Gastrocnemius medialis (tissue), 4 donors: ENCODE measurements around the gene VAT1L. TPM values are rescaled to one million over a fixed set of nuclear protein-coding genes. Genes with fewer than 3 reads are reported as not detected.

Experiments used
- ATAC-seq, 2 donors: fragments of 150-250 bp; one replicate each; pipeline ENCODE4 v1.9.1; 2016
- DNase-seq, 2 donors: peaks; one replicate each; pipeline ENCODE4 v3.0.0-alpha.2; 2019
- H3K27ac ChIP-seq, 4 donors: fragments of 200-600 bp; sonication (generic); 1 replicate in 1 of 4; 2 replicates in 3 of 4; pipeline ENCODE4 v1.5.1; 2016 to 2018; ENCODE audit warnings: mild to moderate bottlenecking in 2 of 4, moderate library complexity in 1 of 4
- H3K27me3 ChIP-seq, 3 donors: fragments of 200-600 bp; sonication (generic) in 2 of 3; 1 replicate in 1 of 3; 2 replicates in 2 of 3; pipeline versions ENCODE4 v1.5.1 to v1.6.0; 2016 to 2019; ENCODE audit warnings: mild to moderate bottlenecking in 1 of 3, moderate library complexity in 1 of 3
- H3K36me3 ChIP-seq, 2 donors: fragments of 200-600 bp; sonication (generic) in 1 of 2; one replicate each; pipeline ENCODE4 v1.5.1; 2017 to 2018
- H3K4me1 ChIP-seq, 2 donors: fragments of 200-600 bp; sonication (generic) in 1 of 2; one replicate each; pipeline ENCODE4 v1.5.1; 2016 to 2017; ENCODE audit warnings: mild to moderate bottlenecking in 2 of 2
- H3K4me3 ChIP-seq, 4 donors: fragments of 200-600 bp; sonication (generic) in 3 of 4; 1 replicate in 1 of 4; 2 replicates in 3 of 4; pipeline ENCODE4 v1.5.1; 2016 to 2019; ENCODE audit warnings: mild to moderate bottlenecking in 2 of 4
- H3K9me3 ChIP-seq, 3 donors: fragments of 200-600 bp; sonication (generic) in 2 of 3; 1 replicate in 1 of 3; 2 replicates in 2 of 3; pipeline ENCODE4 v1.5.1; 2016 to 2019
- CTCF ChIP-seq, 5 experiments: fragments of 450-650 bp in 3 of 5; fragments of 200-600 bp in 2 of 5; sonication (generic) in 2 of 5; IDR thresholded peaks in 4 of 5; conservative IDR thresholded peaks in 1 of 5; 1 replicate in 4 of 5; 2 replicates in 1 of 5; pipeline ENCODE4 v1.5.1; 2016 to 2019; ENCODE audit warnings: antibody characterized with exemption in 5 of 5, mild to moderate bottlenecking in 3 of 5, moderate library complexity in 3 of 5
- POLR2A ChIP-seq, 2 donors: fragments of 450-650 bp; IDR thresholded peaks; one replicate each; pipeline ENCODE4 v1.6.1; 2017; ENCODE audit warnings: antibody characterized with exemption in 2 of 2, mild to moderate bottlenecking in 2 of 2, moderate library complexity in 2 of 2
- in situ Hi-C, 4 donors: fragments of 200-750 bp; cut with MboI; loops; one replicate each; pipeline versions ENCODE4 v1.15.0 to v1.8.0; 2017; ENCODE audit warnings: low sequenced_read_pairs in 4 of 4
- intact Hi-C: fragments of 100-400 bp; cut with DNase I; formaldehyde crosslinking; loops from one replicate; pipeline ENCODE4 v1.15.1; 2023; ENCODE audit warnings: low total_unique reads
- total RNA-seq, 4 donors: library from RNA; depleted of rRNA; stranded (reverse); fragments of >200 nt; gene quantifications; one replicate each; pipeline versions ENCODE4 v1.1.0 to v1.2.3, GENCODE V29; 2016

VAT1L gene
- total RNA-seq, 4 donors from 2014 or later, result 0.04 TPM; not detected in 3

GRCh38 chr16:77777745-77778144 lies 10.6 kb upstream of the VAT1L start:
- H3K4me3 ChIP-seq, result no peak overlapping the region
- no peaks in the 10 kb centered on the region for H3K36me3 ChIP-seq
- H3K4me1 ChIP-seq, result no peaks in the 10 kb centered on the region
- H3K27me3 ChIP-seq, result no peaks in the 10 kb centered on the region
- TF ChIP-seq CTCF (IDR thresholded peaks at IDR 0.05 in 4 of 5, conservative IDR thresholded peaks at IDR 0.05 in 1 of 5) (no peak), POLR2A (IDR thresholded peaks at IDR 0.05) (no peak)
- H3K27ac ChIP-seq, result no peak overlapping the region
- ATAC-seq (no peak), DNase-seq (no peak)
- H3K9me3 ChIP-seq, result no peaks in the 10 kb centered on the region
- intact Hi-C loops, result no loop called here
- in situ Hi-C loops, result no loop called here

- ATAC-seq (no peak), DNase-seq (no peak)
- H3K36me3 ChIP-seq, result no peaks in the 10 kb centered on the region
- TF ChIP-seq POLR2A (IDR thresholded peaks at IDR 0.05) (no peak), CTCF (IDR thresholded peaks at IDR 0.05 in 4 of 5, conservative IDR thresholded peaks at IDR 0.05 in 1 of 5) (no peak)
- H3K4me3 ChIP-seq, result no peak overlapping the region
- intact Hi-C loops, result no loop called here
- H3K4me1 ChIP-seq, result no peaks in the 10 kb centered on the region
- H3K27me3 ChIP-seq, result peaks cover 0 to 2% (median 1%) of the 10 kb centered on the region in 3 donors
- in situ Hi-C loops, result no loop called here
- H3K27ac ChIP-seq, result no peak overlapping the region
- H3K9me3 ChIP-seq, result no peaks in the 10 kb centered on the region
These were observed 8.0 kb upstream of the VAT1L start for GRCh38 chr16:77780378-77780837.

GRCh38 chr16:77781091-77781490 lies 7.3 kb upstream of the VAT1L start:
- Histone ChIP-seq H3K4me3 (no peak overlapping the region), H3K4me1 (no peaks in the 10 kb centered on the region), H3K36me3 (no peaks in the 10 kb centered on the region), H3K27ac (no peak overlapping the region), H3K9me3 (no peaks in the 10 kb centered on the region), H3K27me3 (peaks cover 0 to 7% (median 2%) of the 10 kb centered on the region in 3 donors)
- in situ Hi-C loops (no loop called here), intact Hi-C loops (no loop called here)
- DNase-seq (no peak), ATAC-seq (no peak)
- TF ChIP-seq POLR2A (IDR thresholded peaks at IDR 0.05) (no peak), CTCF (IDR thresholded peaks at IDR 0.05 in 4 of 5, conservative IDR thresholded peaks at IDR 0.05 in 1 of 5) (no peak)

GRCh38 chr16:77782694-77783093 lies 5.7 kb upstream of the VAT1L start:
- ATAC-seq, result no peak
- Histone ChIP-seq H3K27ac (no peak overlapping the region), H3K27me3 (peaks cover 4 to 17% (median 15%) of the 10 kb centered on the region in 3 donors), H3K9me3 (no peaks in the 10 kb centered on the region), H3K4me1 (no peaks in the 10 kb centered on the region), H3K4me3 (no peak overlapping the region), H3K36me3 (no peaks in the 10 kb centered on the region)
- in situ Hi-C loops, result no loop called here
- intact Hi-C loops, result no loop called here
- DNase-seq, result no peak
- TF ChIP-seq POLR2A (IDR thresholded peaks at IDR 0.05) (no peak), CTCF (IDR thresholded peaks at IDR 0.05 in 4 of 5, conservative IDR thresholded peaks at IDR 0.05 in 1 of 5) (no peak)
